CD4-positive, CD25-positive, alpha-beta regulatory T cell (primary cell): ENCODE data around the gene KCNJ16. TPM values are rescaled to one million over a fixed set of nuclear protein-coding genes. Genes with fewer than 3 reads are reported as not detected.

Experiments
- ATAC-seq, 2 donors: fragments of 150-1000 bp; cut with Tn5 transposase; one replicate each; pipeline ENCODE4 v1.10.0; 2021; ENCODE audit warnings: low read depth in 2 of 2, moderate number of reproducible peaks in 2 of 2, moderate library complexity in 1 of 2
- DNase-seq, 3 donors: peaks; one replicate each; pipeline versions ENCODE4 v3.0.0 to v3.0.0-alpha.2; 2012 to 2022; ENCODE audit warnings: mixed read lengths in 1 of 3
- H3K27ac ChIP-seq: one replicate; pipeline ENCODE4 v1.7.0; 2013; ENCODE audit warnings: mild to moderate bottlenecking, low read length; ENCODE audit not compliant: insufficient read depth, poor library complexity, severe bottlenecking
- H3K27me3 ChIP-seq: one replicate; pipeline ENCODE4 v1.7.0; 2013; ENCODE audit warnings: low read length; ENCODE audit not compliant: control insufficient read depth, insufficient read depth
- H3K36me3 ChIP-seq: one replicate; pipeline ENCODE4 v1.7.0; 2013; ENCODE audit warnings: mild to moderate bottlenecking, low read length, moderate library complexity; ENCODE audit not compliant: control insufficient read depth, insufficient read depth
- H3K4me1 ChIP-seq: 2 replicates; pipeline ENCODE4 v1.7.0; 2013; ENCODE audit warnings: mild to moderate bottlenecking, low read length; ENCODE audit not compliant: insufficient read depth, control insufficient read depth, poor library complexity, severe bottlenecking
- H3K4me3 ChIP-seq: one replicate; pipeline ENCODE4 v1.7.0; 2013; ENCODE audit warnings: low read depth, mild to moderate bottlenecking, low read length, moderate library complexity
- H3K9me3 ChIP-seq, 2 experiments: 1 replicate in 1 of 2; 2 replicates in 1 of 2; pipeline ENCODE4 v1.7.0; 2013; ENCODE audit warnings: low read length in 2 of 2, mild to moderate bottlenecking in 1 of 2, moderate library complexity in 1 of 2; ENCODE audit not compliant: control insufficient read depth in 2 of 2
- H3K27ac Mint-ChIP-seq, 3 donors: one replicate each; pipeline ENCODE4 v1.8.0; 2020 to 2022; ENCODE audit warnings: mild to moderate bottlenecking in 3 of 3, mixed read lengths in 3 of 3, moderate library complexity in 2 of 3
- H3K27me3 Mint-ChIP-seq: one replicate; pipeline ENCODE4 v1.8.0; 2022; ENCODE audit warnings: mild to moderate bottlenecking, mixed read lengths
- H3K36me3 Mint-ChIP-seq: one replicate; pipeline ENCODE4 v1.8.0; 2020; ENCODE audit warnings: mixed read lengths
- H3K4me1 Mint-ChIP-seq, 4 donors: one replicate each; pipeline ENCODE4 v1.8.0; 2020 to 2022; ENCODE audit warnings: mixed read lengths in 4 of 4, mild to moderate bottlenecking in 1 of 4
- H3K4me3 Mint-ChIP-seq, 4 donors: one replicate each; pipeline ENCODE4 v1.8.0; 2020 to 2022; ENCODE audit warnings: mild to moderate bottlenecking in 4 of 4, mixed read lengths in 4 of 4, moderate library complexity in 3 of 4
- H3K9me3 Mint-ChIP-seq, 7 donors: one replicate each; pipeline ENCODE4 v1.8.0; 2020 to 2022; ENCODE audit warnings: mixed read lengths in 7 of 7, mild to moderate bottlenecking in 3 of 7, moderate library complexity in 2 of 7
- polyA plus RNA-seq, 4 donors: library from polyadenylated mRNA; unstranded; fragments of 300-500 nt; fragmentation: Illumina TruSeq; gene quantifications; one replicate each; pipeline ENCODE4 v1.2.3, GENCODE V29; 2021
- total RNA-seq: library from RNA; stranded (reverse); gene quantifications from one replicate; pipeline ENCODE4 v1.2.3, GENCODE V29; 2022

KCNJ16 gene
- total and polyA plus RNA-seq, 5 donors from 2014 or later = not detected

GRCh38 chr17:70100983-70101382, 26.0 kb downstream of the KCNJ16 start:
- H3K36me3 ChIP-seq = no peaks in the 10 kb centered on the region
- no peaks in the 10 kb centered on the region for H3K27me3 Mint-ChIP-seq
- no peak overlapping the region for H3K27ac ChIP-seq
- H3K4me3 Mint-ChIP-seq = no peak overlapping the region
- no peak for ATAC-seq
- peaks cover 0 to 2% (median 0%) of the 10 kb centered on the region in 4 donors for H3K4me1 Mint-ChIP-seq
- H3K27ac Mint-ChIP-seq = no peak overlapping the region
- no peak overlapping the region for H3K4me3 ChIP-seq
- no peaks in the 10 kb centered on the region for H3K4me1 ChIP-seq
- H3K9me3 ChIP-seq = no peaks in the 10 kb centered on the region
- H3K36me3 Mint-ChIP-seq = no peaks in the 10 kb centered on the region
- peaks cover 0 to 7% (median 0%) of the 10 kb centered on the region in 7 donors for H3K9me3 Mint-ChIP-seq
- no peaks in the 10 kb centered on the region for H3K27me3 ChIP-seq
- DNase-seq = no peak

GRCh38 chr17:70102531-70102930, 27.5 kb downstream of the KCNJ16 start:
- Histone ChIP-seq H3K27me3 (no peaks in the 10 kb centered on the region), H3K9me3 (no peaks in the 10 kb centered on the region), H3K36me3 (no peaks in the 10 kb centered on the region), H3K4me1 (no peaks in the 10 kb centered on the region), H3K4me3 (no peak overlapping the region), H3K27ac (no peak overlapping the region)
- H3K27ac Mint-ChIP-seq = no peak overlapping the region
- H3K27me3 Mint-ChIP-seq = no peaks in the 10 kb centered on the region
- peaks cover 0 to 7% (median 0%) of the 10 kb centered on the region in 7 donors for H3K9me3 Mint-ChIP-seq
- DNase-seq (no peak), ATAC-seq (no peak)
- peaks cover 0 to 2% (median 0%) of the 10 kb centered on the region in 4 donors for H3K4me1 Mint-ChIP-seq
- no peak overlapping the region for H3K4me3 Mint-ChIP-seq
- no peaks in the 10 kb centered on the region for H3K36me3 Mint-ChIP-seq

GRCh38 chr17:70104791-70105523, 29.9 kb downstream of the KCNJ16 start:
- DNase-seq (no peak), ATAC-seq (no peak)
- Histone ChIP-seq H3K4me1 (no peaks in the 10 kb centered on the region), H3K4me3 (no peak overlapping the region), H3K9me3 (no peaks in the 10 kb centered on the region), H3K36me3 (no peaks in the 10 kb centered on the region), H3K27ac (no peak overlapping the region), H3K27me3 (no peaks in the 10 kb centered on the region)
- peaks cover 0 to 7% (median 0%) of the 10 kb centered on the region in 7 donors for H3K9me3 Mint-ChIP-seq
- H3K27ac Mint-ChIP-seq = no peak overlapping the region
- H3K36me3 Mint-ChIP-seq = no peaks in the 10 kb centered on the region
- H3K4me3 Mint-ChIP-seq = no peak overlapping the region
- no peaks in the 10 kb centered on the region for H3K27me3 Mint-ChIP-seq
- peaks cover 0 to 2% (median 0%) of the 10 kb centered on the region in 4 donors for H3K4me1 Mint-ChIP-seq

GRCh38 chr17:70105641-70106040, 30.6 kb downstream of the KCNJ16 start:
- DNase-seq (no peak), ATAC-seq (no peak)
- peaks cover 0 to 2% (median 0%) of the 10 kb centered on the region in 4 donors for H3K4me1 Mint-ChIP-seq
- no peaks in the 10 kb centered on the region for H3K27me3 Mint-ChIP-seq
- Histone ChIP-seq H3K36me3 (no peaks in the 10 kb centered on the region), H3K27ac (no peak overlapping the region), H3K4me1 (no peaks in the 10 kb centered on the region), H3K9me3 (no peaks in the 10 kb centered on the region), H3K4me3 (no peak overlapping the region), H3K27me3 (no peaks in the 10 kb centered on the region)
- H3K4me3 Mint-ChIP-seq = no peak overlapping the region
- H3K27ac Mint-ChIP-seq = no peak overlapping the region
- peaks cover 0 to 7% (median 0%) of the 10 kb centered on the region in 7 donors for H3K9me3 Mint-ChIP-seq
- H3K36me3 Mint-ChIP-seq = no peaks in the 10 kb centered on the region

GRCh38 chr17:70106551-70106950, 31.5 kb downstream of the KCNJ16 start:
- no peaks in the 10 kb centered on the region for H3K4me1 ChIP-seq
- Mint-ChIP-seq H3K4me3 (no peak overlapping the region), H3K27ac (no peak overlapping the region), H3K9me3 (peaks cover 0 to 7% (median 0%) of the 10 kb centered on the region in 7 donors), H3K27me3 (no peaks in the 10 kb centered on the region), H3K36me3 (no peaks in the 10 kb centered on the region), H3K4me1 (peaks cover 0 to 2% (median 0%) of the 10 kb centered on the region in 4 donors)
- no peak overlapping the region for H3K4me3 ChIP-seq
- DNase-seq (no peak), ATAC-seq (no peak)
- no peaks in the 10 kb centered on the region for H3K27me3 ChIP-seq
- H3K9me3 ChIP-seq = no peaks in the 10 kb centered on the region
- no peaks in the 10 kb centered on the region for H3K36me3 ChIP-seq
- H3K27ac ChIP-seq = no peak overlapping the region

- Mint-ChIP-seq H3K36me3 (no peaks in the 10 kb centered on the region), H3K9me3 (peaks cover 0 to 7% (median 0%) of the 10 kb centered on the region in 7 donors), H3K4me1 (peaks cover 0 to 2% (median 0%) of the 10 kb centered on the region in 4 donors), H3K4me3 (no peak overlapping the region), H3K27me3 (no peaks in the 10 kb centered on the region), H3K27ac (no peak overlapping the region)
- Histone ChIP-seq H3K9me3 (no peaks in the 10 kb centered on the region), H3K27ac (no peak overlapping the region), H3K4me1 (no peaks in the 10 kb centered on the region), H3K4me3 (no peak overlapping the region), H3K36me3 (no peaks in the 10 kb centered on the region), H3K27me3 (no peaks in the 10 kb centered on the region)
- DNase-seq = no peak
- ATAC-seq = no peak
Measured at GRCh38 chr17:70107441-70107840, 32.4 kb downstream of the KCNJ16 start.

- Mint-ChIP-seq H3K9me3 (peaks cover 0 to 5% (median 0%) of the 10 kb centered on the region in 7 donors), H3K27me3 (no peaks in the 10 kb centered on the region), H3K27ac (no peak overlapping the region), H3K4me1 (peaks cover 0 to 2% (median 0%) of the 10 kb centered on the region in 4 donors), H3K36me3 (no peaks in the 10 kb centered on the region), H3K4me3 (no peak overlapping the region)
- ATAC-seq (no peak), DNase-seq (no peak)
- Histone ChIP-seq H3K36me3 (no peaks in the 10 kb centered on the region), H3K4me1 (no peaks in the 10 kb centered on the region), H3K9me3 (no peaks in the 10 kb centered on the region), H3K27ac (no peak overlapping the region), H3K4me3 (no peak overlapping the region), H3K27me3 (no peaks in the 10 kb centered on the region)
Measured at GRCh38 chr17:70107904-70108565, 33.0 kb downstream of the KCNJ16 start.
